Gastrocnemius medialis (tissue), 4 donors: ENCODE results near the gene WIPI1. TPM values are rescaled to one million over a fixed set of nuclear protein-coding genes. Genes with fewer than 3 reads are reported as not detected.

Source experiments
- ATAC-seq, 2 donors: fragments of 150-250 bp; one replicate each; pipeline ENCODE4 v1.9.1; 2016
- DNase-seq, 2 donors: peaks; one replicate each; pipeline ENCODE4 v3.0.0-alpha.2; 2019
- H3K27ac ChIP-seq, 4 donors: fragments of 200-600 bp; sonication (generic); 1 replicate in 1 of 4; 2 replicates in 3 of 4; pipeline ENCODE4 v1.5.1; 2016 to 2018; ENCODE audit warnings: mild to moderate bottlenecking in 2 of 4, moderate library complexity in 1 of 4
- H3K27me3 ChIP-seq, 3 donors: fragments of 200-600 bp; sonication (generic) in 2 of 3; 1 replicate in 1 of 3; 2 replicates in 2 of 3; pipeline versions ENCODE4 v1.5.1 to v1.6.0; 2016 to 2019; ENCODE audit warnings: mild to moderate bottlenecking in 1 of 3, moderate library complexity in 1 of 3
- H3K36me3 ChIP-seq, 2 donors: fragments of 200-600 bp; sonication (generic) in 1 of 2; one replicate each; pipeline ENCODE4 v1.5.1; 2017 to 2018
- H3K4me1 ChIP-seq, 2 donors: fragments of 200-600 bp; sonication (generic) in 1 of 2; one replicate each; pipeline ENCODE4 v1.5.1; 2016 to 2017; ENCODE audit warnings: mild to moderate bottlenecking in 2 of 2
- H3K4me3 ChIP-seq, 4 donors: fragments of 200-600 bp; sonication (generic) in 3 of 4; 1 replicate in 1 of 4; 2 replicates in 3 of 4; pipeline ENCODE4 v1.5.1; 2016 to 2019; ENCODE audit warnings: mild to moderate bottlenecking in 2 of 4
- H3K9me3 ChIP-seq, 3 donors: fragments of 200-600 bp; sonication (generic) in 2 of 3; 1 replicate in 1 of 3; 2 replicates in 2 of 3; pipeline ENCODE4 v1.5.1; 2016 to 2019
- POLR2A ChIP-seq, 2 donors: fragments of 450-650 bp; IDR thresholded peaks; one replicate each; pipeline ENCODE4 v1.6.1; 2017; ENCODE audit warnings: antibody characterized with exemption in 2 of 2, mild to moderate bottlenecking in 2 of 2, moderate library complexity in 2 of 2
- in situ Hi-C, 4 donors: fragments of 200-750 bp; cut with MboI; loops; one replicate each; pipeline versions ENCODE4 v1.15.0 to v1.8.0; 2017; ENCODE audit warnings: low sequenced_read_pairs in 4 of 4
- intact Hi-C: fragments of 100-400 bp; cut with DNase I; formaldehyde crosslinking; loops from one replicate; pipeline ENCODE4 v1.15.1; 2023; ENCODE audit warnings: low total_unique reads
- total RNA-seq, 4 donors: library from RNA; depleted of rRNA; stranded (reverse); fragments of >200 nt; gene quantifications; one replicate each; pipeline versions ENCODE4 v1.1.0 to v1.2.3, GENCODE V29; 2016
- TF ChIP-seq, protein P1 (sequence below), 5 experiments: fragments of 450-650 bp in 3 of 5; fragments of 200-600 bp in 2 of 5; sonication (generic) in 2 of 5; IDR thresholded peaks in 4 of 5; conservative IDR thresholded peaks in 1 of 5; 1 replicate in 4 of 5; 2 replicates in 1 of 5; pipeline ENCODE4 v1.5.1; 2016 to 2019; ENCODE audit warnings: antibody characterized with exemption in 5 of 5, mild to moderate bottlenecking in 3 of 5, moderate library complexity in 3 of 5

WIPI1 gene
- total RNA-seq, 4 donors from 2014 or later = 79.1 to 182 (median 92.0) TPM

- no peak for TF ChIP-seq POLR2A (IDR thresholded peaks at IDR 0.05)
- TF ChIP-seq, protein P1, sequence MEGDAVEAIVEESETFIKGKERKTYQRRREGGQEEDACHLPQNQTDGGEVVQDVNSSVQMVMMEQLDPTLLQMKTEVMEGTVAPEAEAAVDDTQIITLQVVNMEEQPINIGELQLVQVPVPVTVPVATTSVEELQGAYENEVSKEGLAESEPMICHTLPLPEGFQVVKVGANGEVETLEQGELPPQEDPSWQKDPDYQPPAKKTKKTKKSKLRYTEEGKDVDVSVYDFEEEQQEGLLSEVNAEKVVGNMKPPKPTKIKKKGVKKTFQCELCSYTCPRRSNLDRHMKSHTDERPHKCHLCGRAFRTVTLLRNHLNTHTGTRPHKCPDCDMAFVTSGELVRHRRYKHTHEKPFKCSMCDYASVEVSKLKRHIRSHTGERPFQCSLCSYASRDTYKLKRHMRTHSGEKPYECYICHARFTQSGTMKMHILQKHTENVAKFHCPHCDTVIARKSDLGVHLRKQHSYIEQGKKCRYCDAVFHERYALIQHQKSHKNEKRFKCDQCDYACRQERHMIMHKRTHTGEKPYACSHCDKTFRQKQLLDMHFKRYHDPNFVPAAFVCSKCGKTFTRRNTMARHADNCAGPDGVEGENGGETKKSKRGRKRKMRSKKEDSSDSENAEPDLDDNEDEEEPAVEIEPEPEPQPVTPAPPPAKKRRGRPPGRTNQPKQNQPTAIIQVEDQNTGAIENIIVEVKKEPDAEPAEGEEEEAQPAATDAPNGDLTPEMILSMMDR (IDR thresholded peaks at IDR 0.05 in 4 of 5, conservative IDR thresholded peaks at IDR 0.05 in 1 of 5) = no peak
- Histone ChIP-seq H3K27me3 (no peaks in the 10 kb centered on the region), H3K9me3 (no peaks in the 10 kb centered on the region), H3K27ac (peak overlapping the region in 2 of 4 donors; percentile 48 to 76), H3K4me1 (peaks cover 12 to 15% of the 10 kb centered on the region in 2 donors), H3K4me3 (no peak overlapping the region), H3K36me3 (no peaks in the 10 kb centered on the region)
- in situ Hi-C loops = loop anchor here in 2 of 4 donors (10.0 kb wide), 1 partner anchor 127 kb away; no protein-coding TSS in a partner anchor
- ATAC-seq (no peak), DNase-seq (no peak)
- intact Hi-C loops = no loop called here
Observed at GRCh38 chr17:68391561-68392268, 65.6 kb downstream of the WIPI1 start.

- Histone ChIP-seq H3K4me1 (peaks cover 18% of the 10 kb centered on the region in 2 donors), H3K27ac (peak overlapping the region in 2 of 4 donors; percentile 48 to 76), H3K36me3 (no peaks in the 10 kb centered on the region), H3K9me3 (no peaks in the 10 kb centered on the region), H3K4me3 (no peak overlapping the region), H3K27me3 (no peaks in the 10 kb centered on the region)
- in situ Hi-C loops = loop anchor here in 2 of 4 donors (10.0 kb wide), 1 partner anchor 126 kb away; no protein-coding TSS in a partner anchor
- ATAC-seq = no peak
- TF ChIP-seq, protein P1 (IDR thresholded peaks at IDR 0.05 in 4 of 5, conservative IDR thresholded peaks at IDR 0.05 in 1 of 5) = no peak
- no peak for TF ChIP-seq POLR2A (IDR thresholded peaks at IDR 0.05)
- intact Hi-C loops = no loop called here
- no peak for DNase-seq
Observed at GRCh38 chr17:68390888-68391545, 66.3 kb downstream of the WIPI1 start.

DNA sequence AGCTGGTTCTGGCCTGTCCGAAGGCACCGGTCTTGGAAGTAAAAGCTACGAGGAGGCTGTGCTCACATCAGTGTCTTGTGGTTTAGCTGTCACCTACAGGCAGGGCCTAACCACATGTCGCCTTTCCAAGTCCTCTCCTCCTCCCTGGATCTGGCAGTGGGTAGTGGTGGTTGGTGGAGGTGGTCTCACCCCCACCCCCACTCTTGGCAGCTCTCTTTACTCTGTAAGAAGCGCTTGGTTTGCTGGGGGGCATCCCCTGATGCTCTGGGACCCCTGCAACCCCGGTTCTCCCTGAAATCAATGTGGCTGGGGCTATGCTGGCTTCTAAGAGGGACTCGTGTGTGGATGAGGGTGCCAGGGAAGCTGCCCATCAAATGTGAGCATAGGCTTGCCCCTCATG, 68.3 kb downstream of the WIPI1 start:
- Histone ChIP-seq H3K27me3 (no peaks in the 10 kb centered on the region), H3K4me3 (no peak overlapping the region), H3K27ac (no peak overlapping the region), H3K36me3 (no peaks in the 10 kb centered on the region), H3K9me3 (no peaks in the 10 kb centered on the region), H3K4me1 (peaks cover 24 to 28% of the 10 kb centered on the region in 2 donors)
- in situ Hi-C loops = loop anchor here in 1 of 4 donors (10.0 kb wide), 1 partner anchor 124 kb away; no protein-coding TSS in a partner anchor
- TF ChIP-seq POLR2A (IDR thresholded peaks at IDR 0.05) = no peak
- TF ChIP-seq, protein P1 (IDR thresholded peaks at IDR 0.05 in 4 of 5, conservative IDR thresholded peaks at IDR 0.05 in 1 of 5) = no peak
- ATAC-seq = no peak
- DNase-seq = no peak
- intact Hi-C loops = loop anchor here (10.0 kb wide), 1 partner anchor 1344 kb away; the partner anchor contains the start of gene CACNG1

- intact Hi-C loops = loop anchor here (10.0 kb wide), 1 partner anchor 1343 kb away; the partner anchor contains the start of gene CACNG1
- H3K36me3 ChIP-seq = no peaks in the 10 kb centered on the region
Observed at GRCh38 chr17:68387435-68388218, 69.7 kb downstream of the WIPI1 start.

More at GRCh38 chr17:68387435-68388218, 69.7 kb downstream of the WIPI1 start:
- H3K27me3 ChIP-seq = no peaks in the 10 kb centered on the region
- DNase-seq = no peak
- in situ Hi-C loops = loop anchor here in 1 of 4 donors (10.0 kb wide), 1 partner anchor 123 kb away; no protein-coding TSS in a partner anchor
- peaks cover 24 to 42% of the 10 kb centered on the region in 2 donors for H3K4me1 ChIP-seq
- ATAC-seq = no peak
- TF ChIP-seq, protein P1 (IDR thresholded peaks at IDR 0.05 in 4 of 5, conservative IDR thresholded peaks at IDR 0.05 in 1 of 5) = no peak
- no peak for TF ChIP-seq POLR2A (IDR thresholded peaks at IDR 0.05)
- no peaks in the 10 kb centered on the region for H3K9me3 ChIP-seq
- H3K4me3 ChIP-seq = no peak overlapping the region
- peak overlapping the region in 3 of 4 donors; percentile 80 to 98 (median 81) for H3K27ac ChIP-seq
